T-cell (primary cell): ENCODE data around the gene PTPRT. TPM values are rescaled to one million over a fixed set of nuclear protein-coding genes. Genes with fewer than 3 reads are reported as not detected.

ENCODE experiments used
- ATAC-seq, 4 experiments: fragments of 200-7000 bp in 3 of 4; fragments of 150-1000 bp in 1 of 4; cut with Tn5 transposase; replicated peaks in 1 of 4; 1 replicate in 3 of 4; 2 replicates in 1 of 4; pipeline ENCODE4 v1.10.0; 2021; ENCODE audit warnings: moderate library complexity in 3 of 4, mild to moderate bottlenecking in 2 of 4, moderate number of reproducible peaks in 1 of 4
- CTCF ChIA-PET, 2 donors: fragments of 300-600 bp; sonication (Branson Sonifier 250); formaldehyde crosslinking; loops; one replicate each; lab custom pipeline; 2022; ENCODE audit warnings: antibody characterized with exemption in 2 of 2; lab: Charles Lee
- POLR2A ChIA-PET, 2 donors: fragments of 300-600 bp; sonication (Branson Sonifier 250); formaldehyde crosslinking; loops; one replicate each; lab custom pipeline; 2022; ENCODE audit warnings: antibody characterized with exemption in 2 of 2; lab: Charles Lee
- DNase-seq, 35 experiments: peaks; one replicate each; pipeline versions ENCODE4 v3.0.0 to v3.0.0-alpha.2; 2013 to 2023
- H3K27ac ChIP-seq: one replicate; pipeline ENCODE4 v1.5.1; 2013; ENCODE audit warnings: low read length
- H3K27me3 ChIP-seq, 2 experiments: replicated peaks in 1 of 2; 1 replicate in 1 of 2; 2 replicates in 1 of 2; pipeline versions ENCODE4 v1.6.1 to v1.7.0; 2013; ENCODE audit warnings: low read length in 1 of 2, mixed read lengths in 1 of 2; ENCODE audit not compliant: control insufficient read depth in 2 of 2, insufficient read depth in 2 of 2; ENCODE audit errors: extremely low read depth in 1 of 2
- H3K36me3 ChIP-seq, 2 donors: 1 replicate in 1 of 2; 2 replicates in 1 of 2; pipeline versions ENCODE4 v1.6.1 to v1.7.0; 2013; ENCODE audit warnings: low read length in 1 of 2; ENCODE audit not compliant: control insufficient read depth in 2 of 2, insufficient read depth in 1 of 2; ENCODE audit errors: extremely low read depth in 1 of 2
- H3K4me1 ChIP-seq, 2 experiments: 1 replicate in 1 of 2; 2 replicates in 1 of 2; pipeline versions ENCODE4 v1.6.1 to v1.7.0; 2013; ENCODE audit warnings: low read length in 2 of 2, mixed read lengths in 1 of 2; ENCODE audit not compliant: insufficient read depth in 2 of 2, control insufficient read depth in 1 of 2; ENCODE audit errors: extremely low read depth in 1 of 2
- H3K4me3 ChIP-seq, 2 donors: 1 replicate in 1 of 2; 2 replicates in 1 of 2; pipeline versions ENCODE4 v1.5.1 to v1.7.0; 2013; ENCODE audit warnings: mild to moderate bottlenecking in 2 of 2, low read length in 1 of 2, moderate library complexity in 1 of 2; ENCODE audit not compliant: control insufficient read depth in 1 of 2; ENCODE audit errors: extremely low read depth in 1 of 2
- H3K9me3 ChIP-seq: 2 replicates; pipeline ENCODE4 v1.7.0; 2013
- H3K27ac Mint-ChIP-seq, 2 donors: one replicate each; pipeline ENCODE4 v1.8.0; 2020 to 2021; ENCODE audit warnings: mild to moderate bottlenecking in 2 of 2, mixed read lengths in 2 of 2
- H3K27me3 Mint-ChIP-seq, 2 donors: one replicate each; pipeline ENCODE4 v1.8.0; 2021 to 2022; ENCODE audit warnings: mixed read lengths in 2 of 2
- H3K36me3 Mint-ChIP-seq: one replicate; pipeline ENCODE4 v1.8.0; 2021; ENCODE audit warnings: mixed read lengths
- H3K4me1 Mint-ChIP-seq, 3 donors: one replicate each; pipeline ENCODE4 v1.8.0; 2020 to 2022; ENCODE audit warnings: mixed read lengths in 3 of 3, mild to moderate bottlenecking in 1 of 3
- H3K4me3 Mint-ChIP-seq, 3 donors: one replicate each; pipeline ENCODE4 v1.8.0; 2020 to 2022; ENCODE audit warnings: mild to moderate bottlenecking in 3 of 3, mixed read lengths in 3 of 3, moderate library complexity in 3 of 3
- H3K9me3 Mint-ChIP-seq, 3 donors: one replicate each; pipeline ENCODE4 v1.8.0; 2020 to 2022; ENCODE audit warnings: mixed read lengths in 3 of 3
- WGBS: methylation state at CpG from one replicate; pipeline ENCODE4 v1.1.5; 2013; ENCODE audit warnings: missing lambda C conversion rate; ENCODE audit not compliant: insufficient coverage; 5-methylcytosine and 5-hydroxymethylcytosine counted together
- total RNA-seq, 35 experiments: library from RNA in 6 of 35; stranded (reverse) in 6 of 35; fragments of 120-200 nt in 1 of 35; gene quantifications; one replicate each; pipeline versions ENCODE4 v1.2.1 to v1.2.4 and lab custom pipeline; 2013 to 2026

The PTPRT gene
- total RNA-seq, 5 donors from 2014 or later (not counting 1 experiment from before 2014, with no cell fraction given): not detected

- no peak overlapping the region for H3K27ac Mint-ChIP-seq
- H3K36me3 Mint-ChIP-seq: no peaks in the 10 kb centered on the region
- H3K4me1 Mint-ChIP-seq: no peaks in the 10 kb centered on the region
- Histone ChIP-seq H3K27me3 (no peaks in the 10 kb centered on the region), H3K4me3 (no peak overlapping the region), H3K4me1 (no peaks in the 10 kb centered on the region), H3K27ac (no peak overlapping the region), H3K9me3 (no peaks in the 10 kb centered on the region), H3K36me3 (no peaks in the 10 kb centered on the region)
- ATAC-seq (no peak), DNase-seq (no peak)
- WGBS: no CpG with 5 or more reads among the region's 1 CpG
- H3K9me3 Mint-ChIP-seq: peaks cover 10 to 17% (median 14%) of the 10 kb centered on the region in 3 donors
- CTCF ChIA-PET: no interaction called here
- H3K4me3 Mint-ChIP-seq: no peak overlapping the region
- POLR2A ChIA-PET: no interaction called here
- no peaks in the 10 kb centered on the region for H3K27me3 Mint-ChIP-seq
These were observed 501.1 kb downstream of the PTPRT start for GRCh38 chr20:42688576-42688975.

GRCh38 chr20:42686057-42686456 is 503.6 kb downstream of the PTPRT start:
- POLR2A ChIA-PET: no interaction called here
- no peaks in the 10 kb centered on the region for H3K9me3 ChIP-seq
- DNase-seq (no peak), ATAC-seq (no peak)
- H3K4me3 Mint-ChIP-seq: no peak overlapping the region
- H3K27me3 ChIP-seq: peaks cover 0 to 2% of the 10 kb centered on the region in 2 experiments
- H3K4me1 Mint-ChIP-seq: no peaks in the 10 kb centered on the region
- CTCF ChIA-PET: no interaction called here
- no peaks in the 10 kb centered on the region for H3K27me3 Mint-ChIP-seq
- no CpG with 5 or more reads among the region's 2 CpGs for WGBS
- H3K36me3 Mint-ChIP-seq: no peaks in the 10 kb centered on the region
- no peak overlapping the region for H3K27ac Mint-ChIP-seq
- no peak overlapping the region for H3K4me3 ChIP-seq
- H3K27ac ChIP-seq: no peak overlapping the region
- H3K9me3 Mint-ChIP-seq: peaks cover 5 to 20% (median 12%) of the 10 kb centered on the region in 3 donors
- no peaks in the 10 kb centered on the region for H3K4me1 ChIP-seq
- no peaks in the 10 kb centered on the region for H3K36me3 ChIP-seq

- WGBS: 50% methylated on average over 2 of the region's 3 CpGs
- Histone ChIP-seq H3K27me3 (peaks cover 0 to 2% of the 10 kb centered on the region in 2 experiments), H3K9me3 (no peaks in the 10 kb centered on the region), H3K36me3 (no peaks in the 10 kb centered on the region), H3K4me1 (no peaks in the 10 kb centered on the region), H3K27ac (no peak overlapping the region), H3K4me3 (no peak overlapping the region)
- no peaks in the 10 kb centered on the region for H3K27me3 Mint-ChIP-seq
- H3K27ac Mint-ChIP-seq: no peak overlapping the region
- peaks cover 7 to 15% (median 9%) of the 10 kb centered on the region in 3 donors for H3K9me3 Mint-ChIP-seq
- ATAC-seq (no peak), DNase-seq (no peak)
- H3K36me3 Mint-ChIP-seq: no peaks in the 10 kb centered on the region
- CTCF ChIA-PET: no interaction called here
- no peak overlapping the region for H3K4me3 Mint-ChIP-seq
- POLR2A ChIA-PET: no interaction called here
- H3K4me1 Mint-ChIP-seq: no peaks in the 10 kb centered on the region
These were observed 510.8 kb downstream of the PTPRT start for GRCh38 chr20:42678895-42679294.

- Mint-ChIP-seq H3K36me3 (no peaks in the 10 kb centered on the region), H3K4me1 (no peaks in the 10 kb centered on the region), H3K27ac (no peak overlapping the region), H3K4me3 (no peak overlapping the region), H3K27me3 (peaks cover 0 to 5% of the 10 kb centered on the region in 2 donors), H3K9me3 (peaks cover 0 to 9% (median 4%) of the 10 kb centered on the region in 3 donors)
- Histone ChIP-seq H3K4me1 (no peaks in the 10 kb centered on the region), H3K9me3 (no peaks in the 10 kb centered on the region), H3K4me3 (no peak overlapping the region), H3K27ac (no peak overlapping the region), H3K36me3 (no peaks in the 10 kb centered on the region), H3K27me3 (no peaks in the 10 kb centered on the region)
- WGBS: no CpG with 5 or more reads among the region's 2 CpGs
- no peak for DNase-seq
- no peak for ATAC-seq
- ChIA-PET POLR2A (no interaction called here), CTCF (no interaction called here)
These were observed 533.6 kb downstream of the PTPRT start for GRCh38 chr20:42656130-42656529.

GRCh38 chr20:42652266-42652665 is 537.4 kb downstream of the PTPRT start:
- H3K27ac ChIP-seq: no peak overlapping the region
- H3K9me3 Mint-ChIP-seq: peaks cover 0 to 13% (median 4%) of the 10 kb centered on the region in 3 donors
- ChIA-PET CTCF (no interaction called here), POLR2A (no interaction called here)
- H3K4me1 Mint-ChIP-seq: no peaks in the 10 kb centered on the region
- H3K9me3 ChIP-seq: no peaks in the 10 kb centered on the region
- no CpG with 5 or more reads among the region's 2 CpGs for WGBS
- no peaks in the 10 kb centered on the region for H3K27me3 ChIP-seq
- no peaks in the 10 kb centered on the region for H3K36me3 Mint-ChIP-seq
- no peaks in the 10 kb centered on the region for H3K36me3 ChIP-seq
- H3K27ac Mint-ChIP-seq: no peak overlapping the region
- H3K4me1 ChIP-seq: no peaks in the 10 kb centered on the region
- DNase-seq (no peak), ATAC-seq (no peak)
- H3K27me3 Mint-ChIP-seq: no peaks in the 10 kb centered on the region
- no peak overlapping the region for H3K4me3 ChIP-seq
- no peak overlapping the region for H3K4me3 Mint-ChIP-seq

- Mint-ChIP-seq H3K27ac (no peak overlapping the region), H3K4me1 (no peaks in the 10 kb centered on the region), H3K36me3 (no peaks in the 10 kb centered on the region), H3K9me3 (peaks cover 0 to 13% (median 4%) of the 10 kb centered on the region in 3 donors), H3K4me3 (no peak overlapping the region), H3K27me3 (no peaks in the 10 kb centered on the region)
- DNase-seq (no peak), ATAC-seq (no peak)
- no peak overlapping the region for H3K27ac ChIP-seq
- no peaks in the 10 kb centered on the region for H3K9me3 ChIP-seq
- CTCF ChIA-PET: no interaction called here
- no peaks in the 10 kb centered on the region for H3K36me3 ChIP-seq
- no peaks in the 10 kb centered on the region for H3K27me3 ChIP-seq
- POLR2A ChIA-PET: no interaction called here
- H3K4me3 ChIP-seq: no peak overlapping the region
- no peaks in the 10 kb centered on the region for H3K4me1 ChIP-seq
These were observed 539.4 kb downstream of the PTPRT start for GRCh38 chr20:42650191-42650746.

- no peaks in the 10 kb centered on the region for H3K4me1 Mint-ChIP-seq
- Histone ChIP-seq H3K27ac (no peak overlapping the region), H3K36me3 (no peaks in the 10 kb centered on the region), H3K27me3 (no peaks in the 10 kb centered on the region), H3K4me3 (no peak overlapping the region), H3K9me3 (no peaks in the 10 kb centered on the region), H3K4me1 (no peaks in the 10 kb centered on the region)
- DNase-seq (no peak), ATAC-seq (no peak)
- no peak overlapping the region for H3K4me3 Mint-ChIP-seq
- POLR2A ChIA-PET: no interaction called here
- H3K9me3 Mint-ChIP-seq: peaks cover 0 to 15% (median 4%) of the 10 kb centered on the region in 3 donors
- H3K27me3 Mint-ChIP-seq: no peaks in the 10 kb centered on the region
- no peak overlapping the region for H3K27ac Mint-ChIP-seq
- no peaks in the 10 kb centered on the region for H3K36me3 Mint-ChIP-seq
- CTCF ChIA-PET: no interaction called here
These were observed 540.0 kb downstream of the PTPRT start for GRCh38 chr20:42649748-42650147.
